HG02840 (cell line): ENCODE results near the gene GRIK4.

ENCODE experiments used
- ATAC-seq: cut with Tn5 transposase; IDR thresholded peaks from one replicate; pipeline ENCODE4 v1.9.1; 2021; ENCODE audit warnings: mild to moderate bottlenecking, moderate library complexity, moderate number of reproducible peaks; ENCODE audit not compliant: unreplicated experiment, low FRiP score

The GRIK4 gene

GRCh38 chr11:120917559-120918239 is 406.2 kb downstream of the GRIK4 start:
- ATAC-seq: no peak

DNA sequence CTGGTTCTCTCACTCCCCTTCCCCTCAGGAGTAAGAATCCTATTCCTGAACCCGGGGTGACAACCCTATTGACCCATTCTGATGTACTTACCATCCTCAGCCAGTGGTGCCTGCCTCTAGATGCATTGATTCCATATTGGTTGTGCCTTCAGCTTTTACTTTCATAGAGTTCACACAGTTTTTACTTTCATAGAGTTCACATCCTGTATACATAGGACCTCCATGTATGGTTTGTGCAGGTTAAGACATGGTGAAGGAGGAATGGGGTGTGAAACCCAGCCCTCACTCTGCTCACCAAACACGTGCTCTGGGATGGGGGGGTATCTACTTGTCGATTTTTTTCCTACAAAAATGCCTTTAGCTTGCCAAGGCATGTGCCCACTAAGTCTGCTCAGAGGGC is 406.7 kb downstream of the GRIK4 start:
- no peak for ATAC-seq

GRCh38 chr11:120919045-120919444 is 407.5 kb downstream of the GRIK4 start:
- ATAC-seq: no peak

- ATAC-seq: no peak
Observed at GRCh38 chr11:120919566-120919965, 408.0 kb downstream of the GRIK4 start.

GRCh38 chr11:120923866-120924508 is 412.4 kb downstream of the GRIK4 start:
- no peak for ATAC-seq

DNA sequence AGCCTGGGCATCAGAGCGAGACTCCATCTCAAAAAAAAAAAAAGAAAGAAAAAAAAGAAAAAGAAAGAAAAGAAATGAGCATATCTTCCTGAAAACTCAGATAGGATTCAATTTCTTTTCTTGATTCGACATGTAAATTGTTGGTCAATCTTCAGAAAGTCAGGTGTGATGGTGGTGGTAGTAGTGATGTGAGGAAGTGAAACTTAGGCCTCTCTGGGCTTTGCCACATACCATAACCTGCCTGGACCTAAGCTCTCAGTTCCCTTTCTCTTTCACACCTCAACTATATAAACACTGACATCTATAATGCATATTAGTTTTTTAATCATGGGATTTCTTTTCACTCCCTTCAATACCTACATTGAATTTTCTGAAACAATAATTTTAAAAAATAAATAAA is 414.4 kb downstream of the GRIK4 start:
- ATAC-seq: peak; percentile 95

- ATAC-seq: no peak
Observed at GRCh38 chr11:120928627-120929026, 417.1 kb downstream of the GRIK4 start.

GRCh38 chr11:120929090-120929489 is 417.5 kb downstream of the GRIK4 start:
- ATAC-seq: no peak

- ATAC-seq: no peak
Observed at GRCh38 chr11:120929664-120930154, 418.2 kb downstream of the GRIK4 start.

- ATAC-seq: no peak
Observed at GRCh38 chr11:120931057-120931779, 419.7 kb downstream of the GRIK4 start.

DNA sequence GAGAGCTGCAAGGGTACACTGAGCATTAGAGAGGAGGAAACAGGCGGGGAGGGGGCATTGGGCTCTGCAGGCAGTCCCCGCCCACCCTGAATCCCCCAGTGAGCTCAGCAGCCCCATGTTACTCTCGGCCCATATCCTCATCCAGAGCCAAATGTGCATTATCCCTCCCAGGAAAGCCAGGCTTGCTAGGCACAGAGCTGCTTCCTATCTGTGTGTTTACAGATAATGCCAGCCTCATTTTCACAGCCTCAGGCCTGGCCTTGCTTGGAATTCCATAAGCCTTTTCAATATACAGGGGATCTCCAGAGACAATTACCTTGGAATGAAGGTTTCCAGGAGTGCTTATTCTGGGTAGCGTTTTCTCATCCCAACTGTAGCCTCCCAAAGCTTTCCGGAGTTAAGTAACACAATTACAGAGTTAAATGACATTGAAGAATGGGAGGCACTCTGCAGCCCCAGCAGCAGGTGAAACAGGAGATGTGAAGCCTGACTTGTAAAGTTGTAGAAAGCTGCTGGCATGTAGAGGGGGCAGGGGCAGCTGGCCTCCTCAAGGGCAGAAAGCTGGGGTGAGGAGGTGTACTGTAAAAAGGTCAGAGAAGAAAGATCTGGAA is 420.9 kb downstream of the GRIK4 start:
- ATAC-seq: no peak

GRCh38 chr11:120936356-120936755 is 424.8 kb downstream of the GRIK4 start:
- no peak for ATAC-seq

DNA sequence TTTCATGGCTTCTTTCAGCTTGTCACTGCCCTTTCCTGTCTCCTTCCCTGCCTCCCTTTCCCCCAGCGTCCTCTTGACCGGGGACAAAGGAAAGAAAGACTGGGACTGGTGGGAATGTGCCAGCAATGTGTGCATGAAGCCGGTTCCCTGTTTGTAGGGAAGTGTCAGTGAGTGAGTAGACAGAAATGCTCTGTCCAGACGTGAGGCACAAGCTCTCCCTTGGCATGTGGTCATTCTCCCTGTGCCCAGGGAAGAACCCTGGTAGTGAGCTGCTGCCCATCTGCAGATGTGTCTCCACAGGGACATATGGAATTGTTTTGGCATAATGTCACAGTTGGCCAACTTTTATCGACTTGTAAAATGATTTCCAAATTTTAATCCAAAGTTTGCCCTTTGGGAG is 426.0 kb downstream of the GRIK4 start:
- no peak for ATAC-seq

- ATAC-seq: no peak
Observed at GRCh38 chr11:120938260-120938659, 426.7 kb downstream of the GRIK4 start.

DNA sequence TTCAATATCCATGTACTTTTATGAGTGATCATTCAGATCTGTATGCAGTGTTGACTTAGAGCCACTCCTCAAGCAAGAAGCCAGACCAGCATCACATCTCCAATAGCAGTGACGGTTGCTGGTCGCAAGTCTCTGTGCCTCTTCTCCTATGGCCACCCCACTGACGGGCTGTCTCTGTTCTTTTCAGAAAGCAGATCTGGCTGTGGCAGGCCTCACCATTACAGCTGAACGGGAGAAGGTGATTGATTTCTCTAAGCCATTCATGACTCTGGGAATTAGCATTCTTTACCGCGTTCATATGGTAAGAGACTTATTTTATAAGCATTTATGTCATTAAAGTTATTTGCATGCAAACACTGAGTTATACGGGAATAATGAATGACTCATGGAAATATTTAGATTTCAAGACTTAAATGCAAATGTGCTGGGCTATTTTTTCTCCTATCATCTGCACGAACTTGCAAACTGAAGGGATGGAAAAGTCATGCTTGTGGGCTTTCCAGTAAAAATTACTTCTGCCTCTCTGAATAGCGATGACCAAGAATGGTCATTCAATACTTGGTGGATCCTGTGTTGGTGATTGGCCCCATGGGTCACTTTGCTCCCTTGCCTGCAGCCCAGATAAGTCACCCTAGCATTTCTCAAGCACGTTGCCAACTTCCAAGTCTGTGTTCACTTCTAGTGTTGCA is 428.8 kb downstream of the GRIK4 start:
- no peak for ATAC-seq

DNA sequence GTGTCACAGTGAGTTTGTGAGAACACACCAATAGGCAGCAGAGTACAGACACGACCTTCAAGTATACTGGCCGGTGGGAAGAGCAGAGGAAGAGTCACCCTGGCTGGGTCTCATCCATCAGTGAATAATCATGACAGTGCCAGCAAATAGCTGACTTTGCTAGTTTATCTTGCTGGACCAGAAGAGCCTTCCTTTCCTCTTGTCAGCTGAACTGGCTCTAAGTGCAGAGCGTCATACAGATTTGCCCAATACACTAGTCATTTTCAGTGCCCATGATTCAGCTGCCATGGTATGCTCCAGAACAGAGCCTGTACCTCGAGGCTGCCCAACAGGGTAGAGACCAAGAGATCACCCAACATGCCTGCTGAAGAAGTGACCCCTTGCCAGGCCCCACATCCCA is 429.5 kb downstream of the GRIK4 start:
- no peak for ATAC-seq

GRCh38 chr11:120942701-120943100 is 431.2 kb downstream of the GRIK4 start:
- ATAC-seq: no peak

- no peak for ATAC-seq
Observed at GRCh38 chr11:120945042-120945441, 433.5 kb downstream of the GRIK4 start.

GRCh38 chr11:120950880-120951279 is 439.3 kb downstream of the GRIK4 start:
- no peak for ATAC-seq
